Right hindlimb (tissue), 1 donor: ENCODE data around the gene RNF138.
"Not testable (repeated sequence)": the region's sequence is repeated elsewhere in the genome, so short reads cannot be mapped to it uniquely, and the experiment has no call there.

ENCODE experiments used
- DNase-seq: peaks from one replicate; pipeline ENCODE4 v3.0.0-alpha.2; 2018

The RNF138 gene

GRCh38 chr18:32095900-32096229, 4.2 kb downstream of the RNF138 start:
- no peak for DNase-seq

GRCh38 chr18:32096946-32097345, 5.3 kb downstream of the RNF138 start:
- no peak for DNase-seq

- DNase-seq, result no peak
Measured at GRCh38 chr18:32104516-32104915, 12.8 kb downstream of the RNF138 start.

GRCh38 chr18:32110005-32110404, 18.3 kb downstream of the RNF138 start:
- DNase-seq, result no peak

- no peak for DNase-seq
Measured at GRCh38 chr18:32111706-32112105, 20.0 kb downstream of the RNF138 start.

- no peak for DNase-seq
Measured at GRCh38 chr18:32112826-32113225, 21.2 kb downstream of the RNF138 start.

- no peak for DNase-seq
Measured at GRCh38 chr18:32114293-32114942, 22.7 kb downstream of the RNF138 start.

GRCh38 chr18:32122039-32122438, 30.4 kb downstream of the RNF138 start:
- no peak for DNase-seq

GRCh38 chr18:32126538-32126937, 34.9 kb downstream of the RNF138 start:
- no peak for DNase-seq

- DNase-seq, result no peak
Measured at GRCh38 chr18:32135625-32136024, 44.0 kb downstream of the RNF138 start.

- no peak for DNase-seq
Measured at GRCh38 chr18:32138332-32138982, 46.8 kb downstream of the RNF138 start.

GRCh38 chr18:32139835-32140283, 48.2 kb downstream of the RNF138 start:
- no peak for DNase-seq

GRCh38 chr18:32148185-32148870, 56.7 kb downstream of the RNF138 start:
- no peak for DNase-seq

- no peak for DNase-seq
Measured at GRCh38 chr18:32152705-32153448, 61.2 kb downstream of the RNF138 start.

- DNase-seq, result no peak
Measured at GRCh38 chr18:32156855-32157254, 65.2 kb downstream of the RNF138 start.

- DNase-seq, result no peak
Measured at GRCh38 chr18:32157580-32157979, 65.9 kb downstream of the RNF138 start.

GRCh38 chr18:32158108-32158624, 66.5 kb downstream of the RNF138 start:
- DNase-seq, result peak; percentile 91

GRCh38 chr18:32158631-32159030, 67.0 kb downstream of the RNF138 start:
- DNase-seq, result not testable (repeated sequence)

- no peak for DNase-seq
Measured at GRCh38 chr18:32160547-32160946, 68.9 kb downstream of the RNF138 start.

GRCh38 chr18:32167980-32168730, 76.5 kb downstream of the RNF138 start:
- DNase-seq, result no peak

GRCh38 chr18:32173654-32174053, 82.0 kb downstream of the RNF138 start:
- no peak for DNase-seq

- no peak for DNase-seq
Measured at GRCh38 chr18:32174719-32175118, 83.0 kb downstream of the RNF138 start.
